HEK293 (cell line): ENCODE measurements around the gene NIT2.
A peak's percentile ranks its signal among the peaks of the same experiment; 100 is the strongest.

ENCODE experiments used
- GFI1B ChIP-seq: fragments of 450-650 bp; formaldehyde crosslinking; IDR thresholded peaks from 2 replicates; pipeline ENCODE4 v1.5.1; 2016; ENCODE audit warnings: missing biosample characterization, missing genetic modification characterization
- PRDM2 ChIP-seq: fragments of 450-650 bp; formaldehyde crosslinking; IDR thresholded peaks from 2 replicates; pipeline ENCODE4 v1.5.1; 2016; ENCODE audit warnings: missing biosample characterization, missing genetic modification characterization, borderline replicate concordance
- SALL2 ChIP-seq: fragments of 450-650 bp; formaldehyde crosslinking; IDR thresholded peaks from 2 replicates; pipeline ENCODE4 v1.5.0; 2017; ENCODE audit warnings: missing biosample characterization, mild to moderate bottlenecking, missing genetic modification characterization, borderline replicate concordance
- YY2 ChIP-seq: fragments of 450-650 bp; formaldehyde crosslinking; IDR thresholded peaks from 2 replicates; pipeline ENCODE4 v1.5.1; 2016; ENCODE audit warnings: missing biosample characterization, missing genetic modification characterization
- ZBTB11 ChIP-seq: fragments of 450-650 bp; formaldehyde crosslinking; conservative IDR thresholded peaks from 2 replicates; pipeline ENCODE4 v1.5.1; 2016; ENCODE audit warnings: low read depth, missing biosample characterization, missing genetic modification characterization
- ZNF157 ChIP-seq: fragments of 450-650 bp; formaldehyde crosslinking; IDR thresholded peaks from 2 replicates; pipeline ENCODE4 v1.5.1; 2016; ENCODE audit warnings: missing biosample characterization, missing genetic modification characterization
- ZNF221 ChIP-seq: fragments of 450-650 bp; formaldehyde crosslinking; IDR thresholded peaks from 2 replicates; pipeline ENCODE4 v1.5.1; 2017; ENCODE audit warnings: missing biosample characterization, missing genetic modification characterization, borderline replicate concordance
- ZNF274 ChIP-seq, 2 experiments: fragments of 200-500 bp in 1 of 2; fragments of 450-650 bp in 1 of 2; sonication (Bioruptor generic) in 1 of 2; formaldehyde crosslinking in 1 of 2; IDR thresholded peaks; 2 replicates each; pipeline versions ENCODE4 v1.5.1 to v1.6.1; 2014 to 2016; ENCODE audit warnings: borderline replicate concordance in 1 of 2, inconsistent platforms in 1 of 2, low read length in 1 of 2, missing biosample characterization in 1 of 2, missing genetic modification characterization in 1 of 2
- ZNF560 ChIP-seq: fragments of 450-650 bp; formaldehyde crosslinking; IDR thresholded peaks from 2 replicates; pipeline ENCODE4 v1.5.1; 2017; ENCODE audit warnings: missing biosample characterization, missing genetic modification characterization, borderline replicate concordance
- ZNF654 ChIP-seq: fragments of 450-650 bp; formaldehyde crosslinking; IDR thresholded peaks from 2 replicates; pipeline ENCODE4 v1.5.1; 2016; ENCODE audit warnings: low read depth, missing biosample characterization, missing genetic modification characterization
- ZNF704 ChIP-seq: fragments of 450-650 bp; formaldehyde crosslinking; IDR thresholded peaks from 2 replicates; pipeline ENCODE4 v1.5.1; 2016; ENCODE audit warnings: missing biosample characterization, missing genetic modification characterization
- ZSCAN23 ChIP-seq: fragments of 450-650 bp; formaldehyde crosslinking; IDR thresholded peaks from 2 replicates; pipeline ENCODE4 v1.5.1; 2016; ENCODE audit warnings: missing biosample characterization, missing genetic modification characterization
- ZSCAN4 ChIP-seq: fragments of 450-650 bp; formaldehyde crosslinking; IDR thresholded peaks from 2 replicates; pipeline ENCODE4 v1.5.1; 2017; ENCODE audit warnings: missing biosample characterization, missing genetic modification characterization
- TF ChIP-seq, protein P1 (sequence below): fragments of 450-650 bp; formaldehyde crosslinking; IDR thresholded peaks from 2 replicates; pipeline ENCODE4 v1.5.1; 2016; ENCODE audit warnings: missing biosample characterization, missing genetic modification characterization
- TF ChIP-seq, protein P2 (sequence below): fragments of 450-650 bp; formaldehyde crosslinking; IDR thresholded peaks from 2 replicates; pipeline ENCODE4 v1.5.1; 2017; ENCODE audit warnings: missing biosample characterization, missing genetic modification characterization
- TF ChIP-seq, protein P3 (sequence below): fragments of 450-650 bp; formaldehyde crosslinking; IDR thresholded peaks from 2 replicates; pipeline ENCODE4 v1.5.1; 2017; ENCODE audit warnings: missing biosample characterization, missing genetic modification characterization
- TF ChIP-seq, protein P4 (sequence below): fragments of 450-650 bp; formaldehyde crosslinking; IDR thresholded peaks from 2 replicates; pipeline ENCODE4 v1.5.1; 2016; ENCODE audit warnings: missing biosample characterization, missing genetic modification characterization

The NIT2 gene

GRCh38 chr3:100400780-100401673 lies 66.5 kb downstream of the NIT2 start, which contains the start of the genes LNP1 and TOMM70 (continued):
- TF ChIP-seq, protein P1, sequence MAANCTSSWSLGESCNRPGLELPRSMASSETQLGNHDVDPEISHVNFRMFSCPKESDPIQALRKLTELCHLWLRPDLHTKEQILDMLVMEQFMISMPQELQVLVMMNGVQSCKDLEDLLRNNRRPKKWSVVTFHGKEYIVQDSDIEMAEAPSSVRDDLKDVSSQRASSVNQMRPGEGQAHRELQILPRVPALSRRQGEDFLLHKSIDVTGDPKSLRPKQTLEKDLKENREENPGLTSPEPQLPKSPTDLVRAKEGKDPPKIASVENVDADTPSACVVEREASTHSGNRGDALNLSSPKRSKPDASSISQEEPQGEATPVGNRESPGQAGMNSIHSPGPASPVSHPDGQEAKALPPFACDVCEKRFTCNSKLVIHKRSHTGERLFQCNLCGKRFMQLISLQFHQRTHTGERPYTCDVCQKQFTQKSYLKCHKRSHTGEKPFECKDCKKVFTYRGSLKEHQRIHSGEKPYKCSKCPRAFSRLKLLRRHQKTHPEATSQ, result no peak
- TF ChIP-seq ZNF221 (tag by site-specific recombination), result no peak
- TF ChIP-seq SALL2 (tag by site-specific recombination), result no peak
- TF ChIP-seq YY2 (tag by site-specific recombination), result peak; percentile 10; the same call in 1 of the 2 replicates
- TF ChIP-seq, protein P2, sequence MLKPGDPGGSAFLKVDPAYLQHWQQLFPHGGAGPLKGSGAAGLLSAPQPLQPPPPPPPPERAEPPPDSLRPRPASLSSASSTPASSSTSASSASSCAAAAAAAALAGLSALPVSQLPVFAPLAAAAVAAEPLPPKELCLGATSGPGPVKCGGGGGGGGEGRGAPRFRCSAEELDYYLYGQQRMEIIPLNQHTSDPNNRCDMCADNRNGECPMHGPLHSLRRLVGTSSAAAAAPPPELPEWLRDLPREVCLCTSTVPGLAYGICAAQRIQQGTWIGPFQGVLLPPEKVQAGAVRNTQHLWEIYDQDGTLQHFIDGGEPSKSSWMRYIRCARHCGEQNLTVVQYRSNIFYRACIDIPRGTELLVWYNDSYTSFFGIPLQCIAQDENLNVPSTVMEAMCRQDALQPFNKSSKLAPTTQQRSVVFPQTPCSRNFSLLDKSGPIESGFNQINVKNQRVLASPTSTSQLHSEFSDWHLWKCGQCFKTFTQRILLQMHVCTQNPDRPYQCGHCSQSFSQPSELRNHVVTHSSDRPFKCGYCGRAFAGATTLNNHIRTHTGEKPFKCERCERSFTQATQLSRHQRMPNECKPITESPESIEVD (tag by site-specific recombination), result no peak
- TF ChIP-seq, protein P3, sequence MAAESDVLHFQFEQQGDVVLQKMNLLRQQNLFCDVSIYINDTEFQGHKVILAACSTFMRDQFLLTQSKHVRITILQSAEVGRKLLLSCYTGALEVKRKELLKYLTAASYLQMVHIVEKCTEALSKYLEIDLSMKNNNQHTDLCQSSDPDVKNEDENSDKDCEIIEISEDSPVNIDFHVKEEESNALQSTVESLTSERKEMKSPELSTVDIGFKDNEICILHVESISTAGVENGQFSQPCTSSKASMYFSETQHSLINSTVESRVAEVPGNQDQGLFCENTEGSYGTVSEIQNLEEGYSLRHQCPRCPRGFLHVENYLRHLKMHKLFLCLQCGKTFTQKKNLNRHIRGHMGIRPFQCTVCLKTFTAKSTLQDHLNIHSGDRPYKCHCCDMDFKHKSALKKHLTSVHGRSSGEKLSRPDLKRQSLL, result no peak
- no peak for TF ChIP-seq ZSCAN23 (tag by site-specific recombination)
- TF ChIP-seq ZNF654 (tag by site-specific recombination), result no peak
- TF ChIP-seq, protein P4, sequence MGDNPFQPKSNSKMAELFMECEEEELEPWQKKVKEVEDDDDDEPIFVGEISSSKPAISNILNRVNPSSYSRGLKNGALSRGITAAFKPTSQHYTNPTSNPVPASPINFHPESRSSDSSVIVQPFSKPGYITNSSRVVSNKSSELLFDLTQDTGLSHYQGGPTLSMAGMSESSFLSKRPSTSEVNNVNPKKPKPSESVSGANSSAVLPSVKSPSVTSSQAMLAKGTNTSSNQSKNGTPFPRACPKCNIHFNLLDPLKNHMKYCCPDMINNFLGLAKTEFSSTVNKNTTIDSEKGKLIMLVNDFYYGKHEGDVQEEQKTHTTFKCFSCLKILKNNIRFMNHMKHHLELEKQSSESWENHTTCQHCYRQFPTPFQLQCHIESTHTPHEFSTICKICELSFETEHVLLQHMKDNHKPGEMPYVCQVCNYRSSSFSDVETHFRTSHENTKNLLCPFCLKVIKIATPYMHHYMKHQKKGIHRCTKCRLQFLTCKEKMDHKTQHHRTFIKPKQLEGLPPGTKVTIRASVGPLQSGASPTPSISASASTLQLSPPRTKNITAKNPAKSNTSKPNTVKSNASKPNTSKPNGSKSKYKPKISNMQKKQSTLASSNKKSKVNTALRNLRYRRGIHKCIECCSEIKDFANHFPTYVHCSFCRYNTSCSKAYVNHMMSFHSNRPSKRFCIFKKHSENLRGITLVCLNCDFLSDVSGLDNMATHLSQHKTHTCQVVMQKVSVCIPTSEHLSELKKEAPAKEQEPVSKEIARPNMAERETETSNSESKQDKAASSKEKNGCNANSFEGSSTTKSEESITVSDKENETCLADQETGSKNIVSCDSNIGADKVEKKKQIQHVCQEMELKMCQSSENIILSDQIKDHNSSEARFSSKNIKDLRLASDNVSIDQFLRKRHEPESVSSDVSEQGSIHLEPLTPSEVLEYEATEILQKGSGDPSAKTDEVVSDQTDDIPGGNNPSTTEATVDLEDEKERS (tag by site-specific recombination), result no peak
- TF ChIP-seq GFI1B (tag by site-specific recombination), result no peak
- TF ChIP-seq ZNF157, result no peak
- no peak for TF ChIP-seq PRDM2
- no peak for TF ChIP-seq ZSCAN4
- no peak for TF ChIP-seq ZNF704 (tag by site-specific recombination)
- no peak for TF ChIP-seq ZNF560 (tag by site-specific recombination)
- no peak for TF ChIP-seq ZNF274 (IDR thresholded peaks at IDR 0.05; ENCODE audit: low read length)
- no peak for TF ChIP-seq ZNF274 (tag by site-specific recombination; IDR thresholded peaks at IDR 0.05; ENCODE audit: borderline replicate concordance)
- TF ChIP-seq ZBTB11, result peak; percentile 91
